GM12892 (cell line): ENCODE measurements around the gene BAX.

ENCODE experiments used
- POLR2A ChIP-seq: IDR thresholded peaks from 2 replicates; pipeline ENCODE4 v1.6.1; 2011; ENCODE audit warnings: low read depth, low read length, control low read depth
- POLR2AphosphoS5 ChIP-seq: IDR thresholded peaks from 2 replicates; pipeline ENCODE4 v1.6.1; 2011; ENCODE audit warnings: low read depth, low read length, control low read depth
- TAF1 ChIP-seq: IDR thresholded peaks from 2 replicates; pipeline ENCODE4 v1.6.1; 2011; ENCODE audit warnings: low read depth, mild to moderate bottlenecking, control low read depth, low read length, borderline replicate concordance

DNA sequence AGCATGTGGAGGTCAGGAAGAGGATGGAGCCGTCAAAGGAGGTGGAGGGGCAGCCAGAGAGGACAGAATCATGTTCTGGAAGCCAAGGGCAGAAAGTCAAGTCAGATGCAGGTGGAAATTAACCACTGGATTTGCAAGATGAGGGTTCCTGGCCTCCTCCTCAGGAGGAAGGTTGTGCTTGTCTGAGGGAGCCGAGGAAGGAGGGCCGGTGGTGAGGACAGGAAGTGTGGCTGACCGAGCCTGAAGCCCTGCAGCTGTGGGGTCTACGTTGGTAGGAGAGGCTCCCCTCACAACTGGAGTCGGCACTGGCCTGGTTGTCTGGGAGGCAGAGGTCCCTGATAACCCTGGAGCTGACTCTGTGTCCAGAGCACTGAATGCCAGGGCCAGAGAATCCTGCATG is 36.6 kb upstream of the BAX start:
- TF ChIP-seq POLR2A (no peak), TAF1 (no peak), POLR2AphosphoS5 (no peak)
